NK-92 (cell line): ENCODE data around the gene KDELR1.

Source experiments
- DNase-seq: peaks from one replicate; lab custom pipeline; 2025; ENCODE audit not compliant: unreplicated experiment; lab: John Stamatoyannopoulos, UW

KDELR1 gene

GRCh38 chr19:48342841-48343540 is 48.4 kb downstream of the KDELR1 start:
- no peak for DNase-seq

- no peak for DNase-seq
Measured at GRCh38 chr19:48342414-48342738, 49.0 kb downstream of the KDELR1 start.

GRCh38 chr19:48341515-48342413 is 49.6 kb downstream of the KDELR1 start:
- no peak for DNase-seq

- DNase-seq = no peak
Measured at GRCh38 chr19:48340995-48341394, 50.4 kb downstream of the KDELR1 start.

- no peak for DNase-seq
Measured at GRCh38 chr19:48338802-48339503, 52.4 kb downstream of the KDELR1 start.

- no peak for DNase-seq
Measured at GRCh38 chr19:48338253-48338755, 53.0 kb downstream of the KDELR1 start.

GRCh38 chr19:48333467-48334384 is 57.6 kb downstream of the KDELR1 start:
- no peak for DNase-seq

GRCh38 chr19:48332662-48333466 is 58.5 kb downstream of the KDELR1 start:
- DNase-seq = peak; percentile 90
